T-cell (primary cell): Measurements from ENCODE around the gene IMPG1. TPM values are rescaled to one million over a fixed set of nuclear protein-coding genes. Genes with fewer than 3 reads are reported as not detected.
A peak's percentile ranks its signal among the peaks of the same experiment; 100 is the strongest.

Experiments
- ATAC-seq, 4 experiments: fragments of 200-7000 bp in 3 of 4; fragments of 150-1000 bp in 1 of 4; cut with Tn5 transposase; replicated peaks in 1 of 4; 1 replicate in 3 of 4; 2 replicates in 1 of 4; pipeline ENCODE4 v1.10.0; 2021; ENCODE audit warnings: moderate library complexity in 3 of 4, mild to moderate bottlenecking in 2 of 4, moderate number of reproducible peaks in 1 of 4
- CTCF ChIA-PET, 2 donors: fragments of 300-600 bp; sonication (Branson Sonifier 250); formaldehyde crosslinking; loops; one replicate each; lab custom pipeline; 2022; ENCODE audit warnings: antibody characterized with exemption in 2 of 2; lab: Charles Lee
- POLR2A ChIA-PET, 2 donors: fragments of 300-600 bp; sonication (Branson Sonifier 250); formaldehyde crosslinking; loops; one replicate each; lab custom pipeline; 2022; ENCODE audit warnings: antibody characterized with exemption in 2 of 2; lab: Charles Lee
- DNase-seq, 35 experiments: peaks; one replicate each; pipeline versions ENCODE4 v3.0.0 to v3.0.0-alpha.2; 2013 to 2023
- H3K27ac ChIP-seq: one replicate; pipeline ENCODE4 v1.5.1; 2013; ENCODE audit warnings: low read length
- H3K27me3 ChIP-seq, 2 experiments: replicated peaks in 1 of 2; 1 replicate in 1 of 2; 2 replicates in 1 of 2; pipeline versions ENCODE4 v1.6.1 to v1.7.0; 2013; ENCODE audit warnings: low read length in 1 of 2, mixed read lengths in 1 of 2; ENCODE audit not compliant: control insufficient read depth in 2 of 2, insufficient read depth in 2 of 2; ENCODE audit errors: extremely low read depth in 1 of 2
- H3K36me3 ChIP-seq, 2 donors: 1 replicate in 1 of 2; 2 replicates in 1 of 2; pipeline versions ENCODE4 v1.6.1 to v1.7.0; 2013; ENCODE audit warnings: low read length in 1 of 2; ENCODE audit not compliant: control insufficient read depth in 2 of 2, insufficient read depth in 1 of 2; ENCODE audit errors: extremely low read depth in 1 of 2
- H3K4me1 ChIP-seq, 2 experiments: 1 replicate in 1 of 2; 2 replicates in 1 of 2; pipeline versions ENCODE4 v1.6.1 to v1.7.0; 2013; ENCODE audit warnings: low read length in 2 of 2, mixed read lengths in 1 of 2; ENCODE audit not compliant: insufficient read depth in 2 of 2, control insufficient read depth in 1 of 2; ENCODE audit errors: extremely low read depth in 1 of 2
- H3K4me3 ChIP-seq, 2 donors: 1 replicate in 1 of 2; 2 replicates in 1 of 2; pipeline versions ENCODE4 v1.5.1 to v1.7.0; 2013; ENCODE audit warnings: mild to moderate bottlenecking in 2 of 2, low read length in 1 of 2, moderate library complexity in 1 of 2; ENCODE audit not compliant: control insufficient read depth in 1 of 2; ENCODE audit errors: extremely low read depth in 1 of 2
- H3K9me3 ChIP-seq: 2 replicates; pipeline ENCODE4 v1.7.0; 2013
- H3K27ac Mint-ChIP-seq, 2 donors: one replicate each; pipeline ENCODE4 v1.8.0; 2020 to 2021; ENCODE audit warnings: mild to moderate bottlenecking in 2 of 2, mixed read lengths in 2 of 2
- H3K27me3 Mint-ChIP-seq, 2 donors: one replicate each; pipeline ENCODE4 v1.8.0; 2021 to 2022; ENCODE audit warnings: mixed read lengths in 2 of 2
- H3K36me3 Mint-ChIP-seq: one replicate; pipeline ENCODE4 v1.8.0; 2021; ENCODE audit warnings: mixed read lengths
- H3K4me1 Mint-ChIP-seq, 3 donors: one replicate each; pipeline ENCODE4 v1.8.0; 2020 to 2022; ENCODE audit warnings: mixed read lengths in 3 of 3, mild to moderate bottlenecking in 1 of 3
- H3K4me3 Mint-ChIP-seq, 3 donors: one replicate each; pipeline ENCODE4 v1.8.0; 2020 to 2022; ENCODE audit warnings: mild to moderate bottlenecking in 3 of 3, mixed read lengths in 3 of 3, moderate library complexity in 3 of 3
- H3K9me3 Mint-ChIP-seq, 3 donors: one replicate each; pipeline ENCODE4 v1.8.0; 2020 to 2022; ENCODE audit warnings: mixed read lengths in 3 of 3
- WGBS: methylation state at CpG from one replicate; pipeline ENCODE4 v1.1.5; 2013; ENCODE audit warnings: missing lambda C conversion rate; ENCODE audit not compliant: insufficient coverage; 5-methylcytosine and 5-hydroxymethylcytosine counted together
- total RNA-seq, 35 experiments: library from RNA in 6 of 35; stranded (reverse) in 6 of 35; fragments of 120-200 nt in 1 of 35; gene quantifications; one replicate each; pipeline versions ENCODE4 v1.2.1 to v1.2.4 and lab custom pipeline; 2013 to 2026

IMPG1 gene
- total RNA-seq, 5 donors from 2014 or later (not counting 1 experiment from before 2014, with no cell fraction given) = not detected

GRCh38 chr6:75893058-75893775 is 179.2 kb downstream of the IMPG1 start:
- Mint-ChIP-seq H3K27ac (no peak overlapping the region), H3K36me3 (no peaks in the 10 kb centered on the region)
- DNase-seq = peak in 2 of 35 experiments; percentile 2 to 58

GRCh38 chr6:75892384-75892783 is 180.1 kb downstream of the IMPG1 start:
- Mint-ChIP-seq H3K36me3 (no peaks in the 10 kb centered on the region), H3K9me3 (no peaks in the 10 kb centered on the region), H3K4me3 (no peak overlapping the region), H3K27me3 (peaks cover 0 to 1% of the 10 kb centered on the region in 2 donors), H3K27ac (no peak overlapping the region), H3K4me1 (peaks cover 0 to 2% (median 2%) of the 10 kb centered on the region in 3 donors)
- Histone ChIP-seq H3K4me3 (no peak overlapping the region), H3K36me3 (no peaks in the 10 kb centered on the region), H3K9me3 (no peaks in the 10 kb centered on the region), H3K27ac (no peak overlapping the region), H3K4me1 (no peaks in the 10 kb centered on the region), H3K27me3 (no peaks in the 10 kb centered on the region)
- DNase-seq (no peak), ATAC-seq (no peak)
- CTCF ChIA-PET = interaction anchor here (0.7 to 3.2 kb wide), 6 partner anchors 12 to 970 kb away, joined by 3 to 16 read pairs (median 6); no protein-coding TSS in a partner anchor
- 83% methylated on average over 3 of the region's 8 CpGs for WGBS
- POLR2A ChIA-PET = no interaction called here

More at GRCh38 chr6:75893058-75893775, 179.2 kb downstream of the IMPG1 start:
- H3K36me3 ChIP-seq = no peaks in the 10 kb centered on the region
- H3K9me3 ChIP-seq = no peaks in the 10 kb centered on the region
- ChIA-PET CTCF (interaction anchor here (0.6 to 3.2 kb wide), 18 partner anchors 9 to 1564 kb away, joined by 3 to 16 read pairs (median 4); no protein-coding TSS in a partner anchor), POLR2A (no interaction called here)
- H3K4me3 ChIP-seq = no peak overlapping the region
- H3K27ac ChIP-seq = no peak overlapping the region
- Mint-ChIP-seq H3K4me3 (no peak overlapping the region), H3K27me3 (peaks cover 0 to 1% of the 10 kb centered on the region in 2 donors), H3K4me1 (peaks cover 0 to 2% (median 2%) of the 10 kb centered on the region in 3 donors), H3K9me3 (no peaks in the 10 kb centered on the region)
- no peaks in the 10 kb centered on the region for H3K4me1 ChIP-seq
- 0% methylated on average over 2 of the region's 5 CpGs for WGBS
- H3K27me3 ChIP-seq = no peaks in the 10 kb centered on the region
- ATAC-seq = no peak

- H3K27ac ChIP-seq = no peak overlapping the region
- Mint-ChIP-seq H3K4me1 (no peaks in the 10 kb centered on the region), H3K9me3 (no peaks in the 10 kb centered on the region), H3K27me3 (no peaks in the 10 kb centered on the region), H3K4me3 (no peak overlapping the region), H3K36me3 (peaks cover 2% of the 10 kb centered on the region), H3K27ac (no peak overlapping the region)
- no peaks in the 10 kb centered on the region for H3K27me3 ChIP-seq
- ChIA-PET POLR2A (no interaction called here), CTCF (interaction anchor here in 1 of 2 donors (1.0 kb wide), 1 partner anchor 9 kb away, joined by 3 read pairs; no protein-coding TSS in a partner anchor)
- no peak overlapping the region for H3K4me3 ChIP-seq
- no peaks in the 10 kb centered on the region for H3K4me1 ChIP-seq
- no peaks in the 10 kb centered on the region for H3K36me3 ChIP-seq
- no peak for ATAC-seq
- no peaks in the 10 kb centered on the region for H3K9me3 ChIP-seq
- no peak for DNase-seq
- WGBS = no CpG with 5 or more reads among the region's 2 CpGs
Measured at GRCh38 chr6:75884822-75885221, 187.6 kb downstream of the IMPG1 start.

- Histone ChIP-seq H3K4me1 (no peaks in the 10 kb centered on the region), H3K27ac (no peak overlapping the region), H3K27me3 (no peaks in the 10 kb centered on the region), H3K9me3 (no peaks in the 10 kb centered on the region), H3K36me3 (no peaks in the 10 kb centered on the region), H3K4me3 (no peak overlapping the region)
- H3K9me3 Mint-ChIP-seq = no peaks in the 10 kb centered on the region
- no peak overlapping the region for H3K4me3 Mint-ChIP-seq
- WGBS = 100% methylated on average over 1 of the region's 2 CpGs
- no peak overlapping the region for H3K27ac Mint-ChIP-seq
- POLR2A ChIA-PET = no interaction called here
- ATAC-seq (no peak), DNase-seq (no peak)
- no peaks in the 10 kb centered on the region for H3K4me1 Mint-ChIP-seq
- CTCF ChIA-PET = no interaction called here
- no peaks in the 10 kb centered on the region for H3K27me3 Mint-ChIP-seq
- H3K36me3 Mint-ChIP-seq = peaks cover 2% of the 10 kb centered on the region
Measured at GRCh38 chr6:75882734-75883133, 189.7 kb downstream of the IMPG1 start.

GRCh38 chr6:75880305-75880704 is 192.2 kb downstream of the IMPG1 start:
- WGBS = no CpG with 5 or more reads among the region's 1 CpG
- Histone ChIP-seq H3K27me3 (no peaks in the 10 kb centered on the region), H3K36me3 (no peaks in the 10 kb centered on the region), H3K27ac (no peak overlapping the region), H3K4me3 (no peak overlapping the region), H3K4me1 (no peaks in the 10 kb centered on the region), H3K9me3 (no peaks in the 10 kb centered on the region)
- Mint-ChIP-seq H3K36me3 (no peaks in the 10 kb centered on the region), H3K9me3 (no peaks in the 10 kb centered on the region), H3K27me3 (no peaks in the 10 kb centered on the region), H3K4me3 (no peak overlapping the region), H3K27ac (no peak overlapping the region), H3K4me1 (no peaks in the 10 kb centered on the region)
- ATAC-seq = no peak
- ChIA-PET CTCF (interaction anchor here (2.8 to 3.4 kb wide), 2 partner anchors 13 kb away, joined by 14 to 16 read pairs; no protein-coding TSS in a partner anchor), POLR2A (no interaction called here)
- DNase-seq = no peak

- Histone ChIP-seq H3K27ac (no peak overlapping the region), H3K9me3 (no peaks in the 10 kb centered on the region), H3K4me3 (no peak overlapping the region), H3K27me3 (no peaks in the 10 kb centered on the region), H3K36me3 (no peaks in the 10 kb centered on the region), H3K4me1 (no peaks in the 10 kb centered on the region)
- no peaks in the 10 kb centered on the region for H3K27me3 Mint-ChIP-seq
- no peak overlapping the region for H3K4me3 Mint-ChIP-seq
- H3K4me1 Mint-ChIP-seq = no peaks in the 10 kb centered on the region
- POLR2A ChIA-PET = no interaction called here
- no peak overlapping the region for H3K27ac Mint-ChIP-seq
- CTCF ChIA-PET = no interaction called here
- DNase-seq = no peak
- no peak for ATAC-seq
- H3K36me3 Mint-ChIP-seq = no peaks in the 10 kb centered on the region
- no peaks in the 10 kb centered on the region for H3K9me3 Mint-ChIP-seq
Measured at GRCh38 chr6:75876152-75876551, 196.3 kb downstream of the IMPG1 start.
